ENCODE measurements around the gene NUP214. TPM values are rescaled to one million over a fixed set of nuclear protein-coding genes. Genes with fewer than 3 reads are reported as not detected.

NUP214 gene
- total RNA-seq, 3 donors from 2014 or later = 56.1 to 57.9 (median 56.5) TPM

GRCh38 chr9:131234799-131235479 lies 109.6 kb downstream of the NUP214 start:
- TF ChIP-seq CTCF (IDR thresholded peaks at IDR 0.05) = no peak
- ATAC-seq = no peak
- H3K36me3 ChIP-seq (ENCODE audit: low read depth) = peaks cover 7% of the 10 kb centered on the region
- no peak overlapping the region for H3K4me3 ChIP-seq
- intact Hi-C loops (cut with DNase I, micrococcal nuclease) = no loop called here
- DNase-seq = no peak
- no peaks in the 10 kb centered on the region for H3K9me3 ChIP-seq
- H3K4me1 ChIP-seq (ENCODE audit: low read depth) = peaks cover 9% of the 10 kb centered on the region

GRCh38 chr9:131235480-131235851 lies 110.1 kb downstream of the NUP214 start:
- no peak for DNase-seq

GRCh38 chr9:131236161-131236560 lies 110.8 kb downstream of the NUP214 start:
- H3K9me3 ChIP-seq = no peaks in the 10 kb centered on the region
- H3K36me3 ChIP-seq (ENCODE audit: low read depth) = peaks cover 7% of the 10 kb centered on the region
- H3K4me1 ChIP-seq (ENCODE audit: low read depth) = peaks cover 9% of the 10 kb centered on the region
- intact Hi-C loops (cut with DNase I, micrococcal nuclease) = no loop called here
- H3K4me3 ChIP-seq = no peak overlapping the region
- TF ChIP-seq CTCF (IDR thresholded peaks at IDR 0.05) = no peak
- no peak for DNase-seq
- no peak for ATAC-seq

More at GRCh38 chr9:131235480-131235851, 110.1 kb downstream of the NUP214 start:
- Histone ChIP-seq H3K4me3 (no peak overlapping the region), H3K4me1 (ENCODE audit: low read depth) (peaks cover 9% of the 10 kb centered on the region), H3K36me3 (ENCODE audit: low read depth) (peaks cover 7% of the 10 kb centered on the region), H3K9me3 (no peaks in the 10 kb centered on the region)
- TF ChIP-seq CTCF (IDR thresholded peaks at IDR 0.05) = no peak
- no peak for ATAC-seq
- intact Hi-C loops (cut with DNase I, micrococcal nuclease) = no loop called here

GRCh38 chr9:131236761-131237160 lies 111.4 kb downstream of the NUP214 start:
- no peak for TF ChIP-seq CTCF (IDR thresholded peaks at IDR 0.05)
- Histone ChIP-seq H3K9me3 (no peaks in the 10 kb centered on the region), H3K4me1 (ENCODE audit: low read depth) (peaks cover 9% of the 10 kb centered on the region), H3K4me3 (no peak overlapping the region), H3K36me3 (ENCODE audit: low read depth) (peaks cover 3% of the 10 kb centered on the region)
- no peak for ATAC-seq
- DNase-seq = no peak
- intact Hi-C loops (cut with DNase I, micrococcal nuclease) = no loop called here

- no peaks in the 10 kb centered on the region for H3K9me3 ChIP-seq
- no peak for ATAC-seq
- no peak for TF ChIP-seq CTCF (IDR thresholded peaks at IDR 0.05)
- H3K4me3 ChIP-seq = no peak overlapping the region
- intact Hi-C loops (cut with DNase I, micrococcal nuclease) = no loop called here
- H3K4me1 ChIP-seq (ENCODE audit: low read depth) = peaks cover 9% of the 10 kb centered on the region
- H3K36me3 ChIP-seq (ENCODE audit: low read depth) = no peaks in the 10 kb centered on the region
- no peak for DNase-seq
These were observed 111.9 kb downstream of the NUP214 start for GRCh38 chr9:131237291-131237690.
